ENCODE data around the gene ELMO2. TPM values are rescaled to one million over a fixed set of nuclear protein-coding genes. Genes with fewer than 3 reads are reported as not detected.

The ELMO2 gene
- total and polyA plus RNA-seq, 2 donors (not counting 1 experiment from before 2014, with no cell fraction given) = 22.1 to 41.7 TPM

GRCh38 chr20:46333161-46333991 lies 73.0 kb downstream of the ELMO2 start:
- peaks cover 0 to 37% (median 10%) of the 10 kb centered on the region in 4 experiments for H3K27me3 ChIP-seq (replicated peaks in 1 of 4; ENCODE audit: control extremely low read depth in 1 of 4, control insufficient read depth in 3 of 4, insufficient read depth in 4 of 4, low read length in 3 of 4)
- WGBS (ENCODE audit: insufficient coverage) = 86% methylated on average over 4 of the region's 8 CpGs
- H3K9me3 ChIP-seq (ENCODE audit: control extremely low read depth in 1 of 3, control insufficient read depth in 2 of 3, insufficient read depth in 1 of 3, low read length in 2 of 3) = peaks cover 0 to 2% (median 0%) of the 10 kb centered on the region in 3 donors
- DNase-seq (no peak), ATAC-seq (ENCODE audit: low read depth) (no peak)
- Mint-ChIP-seq H3K4me3 (no peak overlapping the region), H3K4me1 (no peaks in the 10 kb centered on the region), H3K27me3 (peaks cover 43% of the 10 kb centered on the region), H3K9me3 (ENCODE audit: insufficient read depth) (no peaks in the 10 kb centered on the region), H3K27ac (no peak overlapping the region)
- intact Hi-C loops (cut with micrococcal nuclease) = no loop called here
- no peak overlapping the region for H3K27ac ChIP-seq (ENCODE audit: low read length in 2 of 2)
- no peaks in the 10 kb centered on the region for H3K36me3 ChIP-seq (replicated peaks in 1 of 2; ENCODE audit: control extremely low read depth in 1 of 2, control insufficient read depth in 1 of 2, extremely low read depth in 1 of 2, insufficient read depth in 2 of 2, low read length in 1 of 2)
- POLR2A ChIA-PET = no interaction called here
- H3K79me2 ChIP-seq (ENCODE audit: control insufficient read depth, insufficient read depth, low read length) = no peaks in the 10 kb centered on the region
- H3K4me2 ChIP-seq (replicated peaks; ENCODE audit: low read depth, low read length, poor library complexity, severe bottlenecking) = no peak overlapping the region
- peaks cover 0 to 5% of the 10 kb centered on the region in 2 donors for H3K4me1 ChIP-seq (ENCODE audit: control insufficient read depth in 2 of 2, insufficient read depth in 2 of 2, low read length in 2 of 2)
- no peak overlapping the region for H3K9ac ChIP-seq (ENCODE audit: low read length)
- TF ChIP-seq EZH2 (IDR thresholded peaks at IDR 0.05; ENCODE audit: borderline replicate concordance, insufficient read depth, low read depth, low read length, poor library complexity, severe bottlenecking) (no peak), CTCF (IDR thresholded peaks at IDR 0.05) (no peak)
- H4K20me1 ChIP-seq (ENCODE audit: control insufficient read depth, insufficient read depth, low read length, poor library complexity, severe bottlenecking) = no peaks in the 10 kb centered on the region
- H2AFZ ChIP-seq (ENCODE audit: insufficient read depth, low read depth, low read length, poor library complexity, severe bottlenecking) = no peak overlapping the region
- no peak overlapping the region for H3K4me3 ChIP-seq (ENCODE audit: control extremely low read depth in 1 of 5, extremely low read depth in 1 of 5, insufficient read depth in 1 of 5, low read depth in 2 of 5, low read length in 4 of 5)
- CTCF ChIA-PET = no interaction called here
